Esophagus squamous epithelium (tissue), 5 donors: ENCODE results near the gene AMN. TPM values are rescaled to one million over a fixed set of nuclear protein-coding genes. Genes with fewer than 3 reads are reported as not detected.

Source experiments
- DNase-seq: peaks from one replicate; lab custom pipeline; 2025; lab: John Stamatoyannopoulos, UW
- H3K27ac ChIP-seq, 4 donors: fragments of 200-600 bp; sonication (generic); one replicate each; pipeline ENCODE4 v1.5.1; 2016 to 2019; ENCODE audit warnings: mild to moderate bottlenecking in 1 of 4
- H3K27me3 ChIP-seq, 4 donors: fragments of 200-600 bp; sonication (generic); 1 replicate in 3 of 4; 2 replicates in 1 of 4; pipeline versions ENCODE4 v1.5.1 to v1.6.0; 2017 to 2021; ENCODE audit warnings: antibody characterized with exemption in 1 of 4
- H3K36me3 ChIP-seq, 3 donors: fragments of 200-600 bp; sonication (generic); one replicate each; pipeline ENCODE4 v1.5.1; 2016 to 2019
- H3K4me1 ChIP-seq, 3 donors: fragments of 200-600 bp; sonication (generic); one replicate each; pipeline ENCODE4 v1.5.1; 2017 to 2019
- H3K4me3 ChIP-seq, 4 donors: fragments of 200-600 bp; sonication (generic); 1 replicate in 3 of 4; 2 replicates in 1 of 4; pipeline ENCODE4 v1.5.1; 2016 to 2019; ENCODE audit warnings: mild to moderate bottlenecking in 2 of 4, moderate library complexity in 1 of 4
- H3K9me3 ChIP-seq, 3 donors: fragments of 200-600 bp; sonication (generic); one replicate each; pipeline ENCODE4 v1.5.1; 2016 to 2019
- CTCF ChIP-seq, 6 experiments: fragments of 450-650 bp in 4 of 6; fragments of 200-600 bp in 2 of 6; sonication (generic) in 2 of 6; IDR thresholded peaks; one replicate each; pipeline ENCODE4 v1.5.1; 2016 to 2019; ENCODE audit warnings: antibody characterized with exemption in 6 of 6, mild to moderate bottlenecking in 4 of 6, moderate library complexity in 4 of 6
- POLR2A ChIP-seq, 4 donors: fragments of 450-650 bp; IDR thresholded peaks; one replicate each; pipeline ENCODE4 v1.6.1; 2017; ENCODE audit warnings: antibody characterized with exemption in 4 of 4, mild to moderate bottlenecking in 4 of 4, moderate library complexity in 3 of 4
- WGBS, 2 donors: methylation state at CpG; one replicate each; pipeline ENCODE4 v1.1.5; 2018; 5-methylcytosine and 5-hydroxymethylcytosine counted together
- intact Hi-C: fragments of 100-400 bp; cut with DNase I; formaldehyde crosslinking; loops from one replicate; pipeline ENCODE4 v1.15.0; 2022
- total RNA-seq, 4 donors: library from RNA; depleted of rRNA; stranded (reverse); fragments of >200 nt; gene quantifications; one replicate each; pipeline ENCODE4 v1.1.0, GENCODE V29; 2016
- donor health status: DM: yes; HTN: yes; CAD: no.

The AMN gene
- total RNA-seq, 4 donors from 2014 or later: 7.6 to 24.0 (median 19.7) TPM

GRCh38 chr14:102883554-102883953 is 38.9 kb upstream of the AMN start:
- TF ChIP-seq CTCF (IDR thresholded peaks at IDR 0.05) (no peak), POLR2A (IDR thresholded peaks at IDR 0.05) (no peak)
- no peak overlapping the region for H3K4me3 ChIP-seq
- H3K4me1 ChIP-seq: peaks cover 0 to 13% (median 0%) of the 10 kb centered on the region in 3 donors
- DNase-seq: no peak
- H3K27ac ChIP-seq: no peak overlapping the region
- peaks cover 0 to 64% (median 5%) of the 10 kb centered on the region in 3 donors for H3K36me3 ChIP-seq
- intact Hi-C loops: no loop called here
- WGBS, 2 donors: 95 to 96% methylated on average over 13 to 14 of the region's 14 CpGs
- H3K9me3 ChIP-seq: no peaks in the 10 kb centered on the region
- no peaks in the 10 kb centered on the region for H3K27me3 ChIP-seq

- WGBS, 2 donors: 92 to 95% methylated on average over 11 to 14 of the region's 22 CpGs
- TF ChIP-seq CTCF (IDR thresholded peaks at IDR 0.05): no peak
- TF ChIP-seq POLR2A (IDR thresholded peaks at IDR 0.05): no peak
- no peak for DNase-seq
- Histone ChIP-seq H3K9me3 (no peaks in the 10 kb centered on the region), H3K27me3 (no peaks in the 10 kb centered on the region), H3K27ac (no peak overlapping the region), H3K4me1 (peaks cover 0 to 15% (median 0%) of the 10 kb centered on the region in 3 donors), H3K36me3 (peaks cover 0 to 68% (median 5%) of the 10 kb centered on the region in 3 donors), H3K4me3 (no peak overlapping the region)
- intact Hi-C loops: no loop called here
Observed at GRCh38 chr14:102885737-102886447, 36.6 kb upstream of the AMN start.

GRCh38 chr14:102888748-102889147 is 33.7 kb upstream of the AMN start:
- Histone ChIP-seq H3K9me3 (no peaks in the 10 kb centered on the region), H3K27ac (peak overlapping the region in 1 of 4 donors; percentile 45), H3K36me3 (peaks cover 0 to 81% (median 5%) of the 10 kb centered on the region in 3 donors), H3K27me3 (no peaks in the 10 kb centered on the region), H3K4me3 (no peak overlapping the region), H3K4me1 (peaks cover 0 to 19% (median 0%) of the 10 kb centered on the region in 3 donors)
- TF ChIP-seq POLR2A (IDR thresholded peaks at IDR 0.05) (no peak), CTCF (IDR thresholded peaks at IDR 0.05) (no peak)
- DNase-seq: no peak
- intact Hi-C loops: no loop called here
- WGBS, 2 donors: 46 to 57% methylated on average over 1 of the region's 1 CpG

GRCh38 chr14:102889615-102890014 is 32.8 kb upstream of the AMN start:
- WGBS, 2 donors: 88 to 96% methylated on average over 7 of the region's 7 CpGs
- intact Hi-C loops: no loop called here

More at GRCh38 chr14:102889615-102890014, 32.8 kb upstream of the AMN start:
- Histone ChIP-seq H3K9me3 (no peaks in the 10 kb centered on the region), H3K36me3 (peaks cover 0 to 81% (median 5%) of the 10 kb centered on the region in 3 donors), H3K4me3 (no peak overlapping the region), H3K27me3 (no peaks in the 10 kb centered on the region), H3K27ac (no peak overlapping the region), H3K4me1 (peaks cover 0 to 19% (median 0%) of the 10 kb centered on the region in 3 donors)
- DNase-seq: no peak
- TF ChIP-seq POLR2A (IDR thresholded peaks at IDR 0.05): no peak
- no peak for TF ChIP-seq CTCF (IDR thresholded peaks at IDR 0.05)
